HEK293 (cell line): ENCODE results near the gene PAPSS2.
A peak's percentile ranks its signal among the peaks of the same experiment; 100 is the strongest.

ENCODE experiments used
- CTCF ChIA-PET: fragments of 350-600 bp; formaldehyde crosslinking; extraction: SDS; loops from one replicate; lab custom pipeline; 2021; ENCODE audit warnings: antibody characterized with exemption; lab: Yijun Ruan, JAX
- POLR2A ChIA-PET: fragments of 300-600 bp; formaldehyde crosslinking; extraction: SDS; loops from one replicate; lab custom pipeline; 2020; ENCODE audit warnings: antibody characterized with exemption, inconsistent platforms; lab: Yijun Ruan, JAX
- H3K27ac ChIP-seq: fragments of 200-500 bp; sonication (Bioruptor generic); 2 replicates; pipeline ENCODE4 v1.5.1; 2014; ENCODE audit warnings: low read depth, low read length, control low read depth, inconsistent platforms; ENCODE audit errors: extremely low read depth
- H3K36me3 ChIP-seq, 2 experiments: fragments of 200-500 bp in 1 of 2; sonication (Bioruptor generic) in 1 of 2; 1 replicate in 1 of 2; 2 replicates in 1 of 2; pipeline ENCODE4 v1.5.1; 2014 to 2017; ENCODE audit warnings: inconsistent platforms in 2 of 2, low read length in 2 of 2; ENCODE audit not compliant: control insufficient read depth in 2 of 2, insufficient read depth in 1 of 2
- H3K4me1 ChIP-seq: fragments of 200-500 bp; sonication (Bioruptor generic); 2 replicates; pipeline ENCODE4 v1.5.1; 2014; ENCODE audit warnings: mild to moderate bottlenecking, low read length, inconsistent platforms; ENCODE audit not compliant: control insufficient read depth, insufficient read depth
- H3K4me3 ChIP-seq: 2 replicates; pipeline ENCODE4 v1.5.1; 2011; ENCODE audit warnings: low read depth, mild to moderate bottlenecking, control low read depth, low read length, moderate library complexity
- H3K9me3 ChIP-seq: fragments of 200-500 bp; sonication (Bioruptor generic); 2 replicates; pipeline ENCODE4 v1.5.1; 2014; ENCODE audit warnings: low read depth, low read length, inconsistent platforms; ENCODE audit not compliant: control insufficient read depth, insufficient read depth
- EGR2 ChIP-seq: fragments of 450-650 bp; formaldehyde crosslinking; IDR thresholded peaks from 2 replicates; pipeline ENCODE4 v1.5.1; 2016; ENCODE audit warnings: low read depth, missing biosample characterization, missing genetic modification characterization
- HOXA7 ChIP-seq: sonication (generic); formaldehyde crosslinking; IDR thresholded peaks from 2 replicates; pipeline ENCODE4 v1.8.1; 2022; ENCODE audit warnings: missing genetic modification reagents, borderline replicate concordance
- IKZF3 ChIP-seq: fragments of 450-650 bp; IDR thresholded peaks from 2 replicates; pipeline ENCODE4 v1.5.0; 2018; ENCODE audit warnings: missing biosample characterization, mild to moderate bottlenecking, missing genetic modification characterization, moderate library complexity
- KLF16 ChIP-seq: fragments of 450-650 bp; formaldehyde crosslinking; IDR thresholded peaks from 2 replicates; pipeline ENCODE4 v1.5.1; 2017; ENCODE audit warnings: missing biosample characterization, missing genetic modification characterization
- SP3 ChIP-seq: fragments of 450-650 bp; formaldehyde crosslinking; IDR thresholded peaks from 2 replicates; pipeline ENCODE4 v1.5.1; 2016; ENCODE audit warnings: missing biosample characterization, missing genetic modification characterization
- ZBTB44 ChIP-seq: fragments of 450-650 bp; IDR thresholded peaks from 2 replicates; pipeline ENCODE4 v1.5.1; 2018; ENCODE audit warnings: missing biosample characterization, mild to moderate bottlenecking, missing genetic modification characterization
- ZBTB48 ChIP-seq: fragments of 450-650 bp; formaldehyde crosslinking; IDR thresholded peaks from 2 replicates; pipeline ENCODE4 v1.5.1; 2016; ENCODE audit warnings: missing biosample characterization, missing genetic modification characterization
- ZBTB8A ChIP-seq: fragments of 450-650 bp; formaldehyde crosslinking; IDR thresholded peaks from 2 replicates; pipeline ENCODE4 v1.5.1; 2016; ENCODE audit warnings: missing biosample characterization, missing genetic modification characterization
- ZNF114 ChIP-seq: fragments of 450-650 bp; formaldehyde crosslinking; IDR thresholded peaks from 2 replicates; pipeline ENCODE4 v1.5.0; 2017; ENCODE audit warnings: missing biosample characterization, missing genetic modification characterization
- ZNF132 ChIP-seq: fragments of 450-650 bp; formaldehyde crosslinking; IDR thresholded peaks from 2 replicates; pipeline ENCODE4 v1.5.1; 2017; ENCODE audit warnings: missing biosample characterization, missing genetic modification characterization, borderline replicate concordance
- ZNF23 ChIP-seq: fragments of 450-650 bp; formaldehyde crosslinking; IDR thresholded peaks from 2 replicates; pipeline ENCODE4 v1.5.1; 2016; ENCODE audit warnings: missing biosample characterization, missing genetic modification characterization, borderline replicate concordance
- ZNF37A ChIP-seq: fragments of 450-650 bp; IDR thresholded peaks from 2 replicates; pipeline ENCODE4 v1.5.1; 2018; ENCODE audit warnings: missing biosample characterization, missing genetic modification characterization
- ZNF394 ChIP-seq: fragments of 450-650 bp; formaldehyde crosslinking; IDR thresholded peaks from 2 replicates; pipeline ENCODE4 v1.5.1; 2016; ENCODE audit warnings: missing biosample characterization, missing genetic modification characterization, mild to moderate bottlenecking, moderate library complexity, borderline replicate concordance
- ZNF426 ChIP-seq: fragments of 450-650 bp; formaldehyde crosslinking; IDR thresholded peaks from 2 replicates; pipeline ENCODE4 v1.5.1; 2017; ENCODE audit warnings: missing biosample characterization, missing genetic modification characterization, mild to moderate bottlenecking, inconsistent platforms, moderate library complexity
- ZNF501 ChIP-seq: fragments of 450-650 bp; formaldehyde crosslinking; IDR thresholded peaks from 2 replicates; pipeline ENCODE4 v1.5.1; 2016; ENCODE audit warnings: missing biosample characterization, missing genetic modification characterization
- ZNF518A ChIP-seq: fragments of 450-650 bp; formaldehyde crosslinking; conservative IDR thresholded peaks from 2 replicates; pipeline ENCODE4 v1.5.1; 2016; ENCODE audit warnings: low read depth, missing biosample characterization, missing genetic modification characterization
- ZNF544 ChIP-seq: fragments of 450-650 bp; formaldehyde crosslinking; IDR thresholded peaks from 2 replicates; pipeline ENCODE4 v1.5.0; 2017; ENCODE audit warnings: missing biosample characterization, missing genetic modification characterization
- ZNF549 ChIP-seq: fragments of 450-650 bp; IDR thresholded peaks from 2 replicates; pipeline ENCODE4 v1.5.1; 2018; ENCODE audit warnings: missing biosample characterization, missing genetic modification characterization, mild to moderate bottlenecking, inconsistent platforms, moderate library complexity
- ZNF558 ChIP-seq: fragments of 450-650 bp; formaldehyde crosslinking; IDR thresholded peaks from 2 replicates; pipeline ENCODE4 v1.5.1; 2016; ENCODE audit warnings: missing biosample characterization, missing genetic modification characterization
- ZNF654 ChIP-seq: fragments of 450-650 bp; formaldehyde crosslinking; IDR thresholded peaks from 2 replicates; pipeline ENCODE4 v1.5.1; 2016; ENCODE audit warnings: low read depth, missing biosample characterization, missing genetic modification characterization
- ZSCAN23 ChIP-seq: fragments of 450-650 bp; formaldehyde crosslinking; IDR thresholded peaks from 2 replicates; pipeline ENCODE4 v1.5.1; 2016; ENCODE audit warnings: missing biosample characterization, missing genetic modification characterization
- ZSCAN30 ChIP-seq: fragments of 450-650 bp; IDR thresholded peaks from 2 replicates; pipeline ENCODE4 v1.5.1; 2018; ENCODE audit warnings: missing biosample characterization, mild to moderate bottlenecking, missing genetic modification characterization, moderate library complexity
- TF ChIP-seq, protein P1 (sequence below): fragments of 450-650 bp; formaldehyde crosslinking; IDR thresholded peaks from 2 replicates; pipeline ENCODE4 v1.5.1; 2016; ENCODE audit warnings: missing biosample characterization, missing genetic modification characterization
- TF ChIP-seq, protein P2 (sequence below): fragments of 450-650 bp; formaldehyde crosslinking; IDR thresholded peaks from 2 replicates; pipeline ENCODE4 v1.5.1; 2016; ENCODE audit warnings: missing biosample characterization, missing genetic modification characterization

PAPSS2 gene

GRCh38 chr10:87654212-87654611 lies 5.5 kb upstream of the PAPSS2 start:
- no peaks in the 10 kb centered on the region for H3K36me3 ChIP-seq
- no peak overlapping the region for H3K27ac ChIP-seq
- POLR2A ChIA-PET = no interaction called here
- peaks cover 13% of the 10 kb centered on the region for H3K4me1 ChIP-seq
- no peak overlapping the region for H3K4me3 ChIP-seq
- TF ChIP-seq HOXA7 (CRISPR knock-in tag) = no peak
- no peak for TF ChIP-seq ZNF518A (tag by site-specific recombination)
- TF ChIP-seq ZNF132 (tag by site-specific recombination) = no peak
- no peak for TF ChIP-seq ZNF544 (tag by site-specific recombination)
- no peak for TF ChIP-seq ZNF426 (tag by site-specific recombination)
- TF ChIP-seq ZBTB8A (tag by site-specific recombination) = no peak
- no peak for TF ChIP-seq ZNF37A (tag by site-specific recombination)
- no peak for TF ChIP-seq ZNF394
- H3K9me3 ChIP-seq = no peaks in the 10 kb centered on the region
- CTCF ChIA-PET = interaction anchor here (1.5 to 1.9 kb wide), 3 partner anchors 9 to 121 kb away, joined by 5 to 10 read pairs (median 5); no protein-coding TSS in a partner anchor

DNA sequence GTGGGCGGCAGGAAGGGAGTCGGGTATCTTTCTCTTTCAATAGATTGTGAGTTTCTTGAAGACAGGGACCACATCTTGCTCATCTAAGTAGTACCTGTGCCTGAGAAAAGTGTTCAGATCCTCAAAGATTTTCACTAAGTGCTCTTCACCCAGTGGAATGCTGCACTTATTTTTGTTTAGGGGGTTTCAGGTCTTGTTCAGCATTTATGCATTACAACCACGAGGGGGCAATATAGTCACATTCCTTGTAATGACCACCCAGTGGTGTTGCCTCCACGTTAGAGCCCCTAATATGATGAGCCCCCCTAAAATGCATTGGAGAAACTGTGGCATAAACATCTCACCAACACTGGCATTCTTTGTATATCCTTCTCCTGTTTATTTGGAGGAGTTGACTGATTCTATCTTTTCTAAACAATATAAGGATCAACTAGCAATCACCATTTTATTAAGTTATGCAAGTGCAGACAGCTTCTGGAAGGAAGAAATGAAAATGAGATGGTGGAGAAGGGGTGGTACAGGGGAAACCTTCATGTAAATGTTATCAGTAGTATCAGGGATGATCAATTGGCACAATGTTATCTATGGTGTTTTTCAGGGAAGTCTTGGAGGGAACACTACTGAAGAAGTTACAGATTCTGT lies 3.1 kb upstream of the PAPSS2 start:
- H3K27ac ChIP-seq = no peak overlapping the region
- no peaks in the 10 kb centered on the region for H3K36me3 ChIP-seq
- no peak overlapping the region for H3K4me3 ChIP-seq
- ChIA-PET POLR2A (no interaction called here), CTCF (interaction anchor here (0.7 to 2.5 kb wide), 9 partner anchors 12 to 216 kb away, joined by 3 to 20 read pairs (median 4); no protein-coding TSS in a partner anchor)
- peaks cover 17% of the 10 kb centered on the region for H3K4me1 ChIP-seq
- H3K9me3 ChIP-seq = no peaks in the 10 kb centered on the region
- TF ChIP-seq SP3 (tag by site-specific recombination) = no peak
- TF ChIP-seq ZBTB48 (tag by site-specific recombination) = no peak
- TF ChIP-seq, protein P1, sequence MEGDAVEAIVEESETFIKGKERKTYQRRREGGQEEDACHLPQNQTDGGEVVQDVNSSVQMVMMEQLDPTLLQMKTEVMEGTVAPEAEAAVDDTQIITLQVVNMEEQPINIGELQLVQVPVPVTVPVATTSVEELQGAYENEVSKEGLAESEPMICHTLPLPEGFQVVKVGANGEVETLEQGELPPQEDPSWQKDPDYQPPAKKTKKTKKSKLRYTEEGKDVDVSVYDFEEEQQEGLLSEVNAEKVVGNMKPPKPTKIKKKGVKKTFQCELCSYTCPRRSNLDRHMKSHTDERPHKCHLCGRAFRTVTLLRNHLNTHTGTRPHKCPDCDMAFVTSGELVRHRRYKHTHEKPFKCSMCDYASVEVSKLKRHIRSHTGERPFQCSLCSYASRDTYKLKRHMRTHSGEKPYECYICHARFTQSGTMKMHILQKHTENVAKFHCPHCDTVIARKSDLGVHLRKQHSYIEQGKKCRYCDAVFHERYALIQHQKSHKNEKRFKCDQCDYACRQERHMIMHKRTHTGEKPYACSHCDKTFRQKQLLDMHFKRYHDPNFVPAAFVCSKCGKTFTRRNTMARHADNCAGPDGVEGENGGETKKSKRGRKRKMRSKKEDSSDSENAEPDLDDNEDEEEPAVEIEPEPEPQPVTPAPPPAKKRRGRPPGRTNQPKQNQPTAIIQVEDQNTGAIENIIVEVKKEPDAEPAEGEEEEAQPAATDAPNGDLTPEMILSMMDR = peak; percentile 69; the same call in 1 of the 2 replicates
- no peak for TF ChIP-seq ZNF549 (tag by site-specific recombination)
- TF ChIP-seq ZBTB44 (tag by site-specific recombination) = no peak
- TF ChIP-seq ZSCAN30 (tag by site-specific recombination) = 0 out of 2 replicates have a peak, but pooled peaks have one; percentile 34
- TF ChIP-seq ZNF654 = peak; percentile 90
- no peak for TF ChIP-seq KLF16 (tag by site-specific recombination)
- TF ChIP-seq ZNF558 (tag by site-specific recombination) = no peak
- TF ChIP-seq ZNF114 (tag by site-specific recombination) = no peak
- no peak for TF ChIP-seq HOXA7 (CRISPR knock-in tag)
- TF ChIP-seq, protein P2, sequence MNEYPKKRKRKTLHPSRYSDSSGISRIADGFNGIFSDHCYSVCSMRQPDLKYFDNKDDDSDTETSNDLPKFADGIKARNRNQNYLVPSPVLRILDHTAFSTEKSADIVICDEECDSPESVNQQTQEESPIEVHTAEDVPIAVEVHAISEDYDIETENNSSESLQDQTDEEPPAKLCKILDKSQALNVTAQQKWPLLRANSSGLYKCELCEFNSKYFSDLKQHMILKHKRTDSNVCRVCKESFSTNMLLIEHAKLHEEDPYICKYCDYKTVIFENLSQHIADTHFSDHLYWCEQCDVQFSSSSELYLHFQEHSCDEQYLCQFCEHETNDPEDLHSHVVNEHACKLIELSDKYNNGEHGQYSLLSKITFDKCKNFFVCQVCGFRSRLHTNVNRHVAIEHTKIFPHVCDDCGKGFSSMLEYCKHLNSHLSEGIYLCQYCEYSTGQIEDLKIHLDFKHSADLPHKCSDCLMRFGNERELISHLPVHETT (tag by site-specific recombination) = 0 out of 2 replicates have a peak, but pooled peaks have one; percentile 11
- no peak for TF ChIP-seq ZNF23 (tag by site-specific recombination)
- TF ChIP-seq ZNF501 (tag by site-specific recombination) = 0 out of 2 replicates have a peak, but pooled peaks have one; percentile 24
- peak; percentile 85; the same call in 1 of the 2 replicates for TF ChIP-seq ZSCAN23 (tag by site-specific recombination)
- no peak for TF ChIP-seq IKZF3 (tag by site-specific recombination)
- no peak for TF ChIP-seq EGR2
